Measurements from ENCODE around the gene SNAPIN. TPM values are rescaled to one million over a fixed set of nuclear protein-coding genes. Genes with fewer than 3 reads are reported as not detected.

SNAPIN gene
- total RNA-seq, 1 experiment from 2014 or later, result 29.0 TPM

DNA sequence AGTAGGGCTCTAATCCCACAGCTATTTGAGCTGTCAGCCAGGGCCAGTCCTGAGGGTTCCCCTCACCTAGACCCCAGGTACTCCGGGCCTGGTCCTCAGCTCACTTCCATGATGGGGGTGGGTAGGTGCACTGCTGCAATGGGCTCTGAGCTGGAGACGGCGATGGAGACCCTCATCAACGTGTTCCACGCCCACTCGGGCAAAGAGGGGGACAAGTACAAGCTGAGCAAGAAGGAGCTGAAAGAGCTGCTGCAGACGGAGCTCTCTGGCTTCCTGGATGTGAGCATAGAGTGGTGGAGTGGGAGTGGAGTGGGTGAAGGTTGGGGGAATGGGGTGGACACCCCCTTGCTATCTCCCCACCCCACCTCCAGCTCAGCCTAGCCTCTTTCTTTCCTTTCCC is 28.1 kb upstream of the SNAPIN start:
- H2BK120ac ChIP-seq (ENCODE audit: low read depth, low read length, poor library complexity, severe bottlenecking), result no peak overlapping the region
- H3K23ac ChIP-seq (ENCODE audit: insufficient read length, low read depth, low read length), result no peak overlapping the region
- no peak overlapping the region for H3K9ac ChIP-seq (ENCODE audit: extremely low read depth, insufficient read length, low read length)
- H3K23me2 ChIP-seq (ENCODE audit: insufficient read length, low read depth, low read length, poor library complexity, severe bottlenecking), result peaks cover 19% of the 10 kb centered on the region
- no peaks in the 10 kb centered on the region for H3K79me1 ChIP-seq (ENCODE audit: insufficient read depth, low read depth, low read length, poor library complexity, severe bottlenecking)
- H4K91ac ChIP-seq (ENCODE audit: insufficient read length, low read depth, low read length), result no peak overlapping the region
- no peak overlapping the region for H3K14ac ChIP-seq (ENCODE audit: insufficient read depth, low read length)
- no peak overlapping the region for H2AK5ac ChIP-seq (ENCODE audit: insufficient read length, low read length)
- no peak overlapping the region for H2BK20ac ChIP-seq (ENCODE audit: low read depth, low read length, poor library complexity, severe bottlenecking)
- DNase-seq, result no peak
- no peak overlapping the region for H3K56ac ChIP-seq (ENCODE audit: insufficient read length, low read depth, low read length)
- no peak overlapping the region for H2BK5ac ChIP-seq (ENCODE audit: insufficient read length, low read length)
- no peak overlapping the region for H3T11ph ChIP-seq (ENCODE audit: low read length)
- H3K27ac Mint-ChIP-seq, result peak overlapping the region in 1 of 3 experiments; percentile 64; a peak in 1 of 7 replicates
- no peak overlapping the region for H4K5ac ChIP-seq (ENCODE audit: insufficient read length, low read depth, low read length)
- H3K36me3 Mint-ChIP-seq (ENCODE audit: insufficient read depth in 1 of 3, low read depth in 3 of 3), result peaks cover 9 to 22% (median 16%) of the 10 kb centered on the region in 3 experiments
- no peak overlapping the region for H2AFZ ChIP-seq (ENCODE audit: low read length)
- peak overlapping the region in 1 of 2 experiments; percentile 30; a peak in 1 of 5 replicates for H3K4me3 Mint-ChIP-seq
- H3K27me3 ChIP-seq (ENCODE audit: insufficient read depth, low read length), result no peaks in the 10 kb centered on the region
- TF ChIP-seq, protein P1, sequence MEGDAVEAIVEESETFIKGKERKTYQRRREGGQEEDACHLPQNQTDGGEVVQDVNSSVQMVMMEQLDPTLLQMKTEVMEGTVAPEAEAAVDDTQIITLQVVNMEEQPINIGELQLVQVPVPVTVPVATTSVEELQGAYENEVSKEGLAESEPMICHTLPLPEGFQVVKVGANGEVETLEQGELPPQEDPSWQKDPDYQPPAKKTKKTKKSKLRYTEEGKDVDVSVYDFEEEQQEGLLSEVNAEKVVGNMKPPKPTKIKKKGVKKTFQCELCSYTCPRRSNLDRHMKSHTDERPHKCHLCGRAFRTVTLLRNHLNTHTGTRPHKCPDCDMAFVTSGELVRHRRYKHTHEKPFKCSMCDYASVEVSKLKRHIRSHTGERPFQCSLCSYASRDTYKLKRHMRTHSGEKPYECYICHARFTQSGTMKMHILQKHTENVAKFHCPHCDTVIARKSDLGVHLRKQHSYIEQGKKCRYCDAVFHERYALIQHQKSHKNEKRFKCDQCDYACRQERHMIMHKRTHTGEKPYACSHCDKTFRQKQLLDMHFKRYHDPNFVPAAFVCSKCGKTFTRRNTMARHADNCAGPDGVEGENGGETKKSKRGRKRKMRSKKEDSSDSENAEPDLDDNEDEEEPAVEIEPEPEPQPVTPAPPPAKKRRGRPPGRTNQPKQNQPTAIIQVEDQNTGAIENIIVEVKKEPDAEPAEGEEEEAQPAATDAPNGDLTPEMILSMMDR (conservative IDR thresholded peaks at IDR 0.05), result no peak
- no CpG with 5 or more reads among the region's 7 CpGs for WGBS (ENCODE audit: extremely low coverage, insufficient read length, low lambda C conversion rate)
- H4K8ac ChIP-seq (replicated peaks; ENCODE audit: insufficient read length, low read depth, low read length), result no peak overlapping the region
- H3K9me3 Mint-ChIP-seq, result peaks cover 0 to 3% of the 10 kb centered on the region in 2 experiments; a peak in 2 of 5 replicates
- no peaks in the 10 kb centered on the region for H3K9me3 ChIP-seq (ENCODE audit: control insufficient read depth, low read depth, low read length)
- H3K4me2 ChIP-seq (ENCODE audit: insufficient read depth, insufficient read length, low read length), result no peak overlapping the region
- H4K20me1 ChIP-seq (ENCODE audit: control insufficient read depth, insufficient read depth, insufficient read length), result no peaks in the 10 kb centered on the region
- no peak overlapping the region for H2BK15ac ChIP-seq (ENCODE audit: low read depth, low read length)
- no peak overlapping the region for H3K27ac ChIP-seq (ENCODE audit: insufficient read length, low read depth, low read length)
- H3K27me3 Mint-ChIP-seq (ENCODE audit: low read depth), result 0 out of 2 replicates have a peak, but pooled peaks cover 2% of the 10 kb centered on the region
- H3K18ac ChIP-seq (ENCODE audit: insufficient read length, low read depth, low read length), result no peak overlapping the region
- no peaks in the 10 kb centered on the region for H3K4me1 ChIP-seq (ENCODE audit: insufficient read depth, low read length)
- no peak overlapping the region for H2BK12ac ChIP-seq (ENCODE audit: insufficient read length, low read depth, low read length)
- peaks cover 4% of the 10 kb centered on the region; the same call in 1 of the 2 replicates for H3K79me2 ChIP-seq (ENCODE audit: insufficient read depth, low read length)
- H3K4me1 Mint-ChIP-seq, result peaks cover 41 to 46% of the 10 kb centered on the region in 2 experiments
- no peak overlapping the region for H3K4ac ChIP-seq (ENCODE audit: low read depth, low read length)

All from H9 (cell line).